B cell (primary cell): ENCODE results near the gene KCNQ1OT1. TPM values are rescaled to one million over a fixed set of nuclear protein-coding genes. Genes with fewer than 3 reads are reported as not detected.

Experiments used
- ATAC-seq: fragments of 200-7000 bp; cut with Tn5 transposase; one replicate; pipeline ENCODE4 v1.10.0; 2021; ENCODE audit warnings: low read depth, mild to moderate bottlenecking, moderate number of reproducible peaks, moderate library complexity
- CTCF ChIA-PET: fragments of 350-600 bp; sonication (Branson Sonifier 250); formaldehyde crosslinking; loops from one replicate; lab custom pipeline; 2021; ENCODE audit warnings: antibody characterized with exemption, inconsistent platforms; lab: Charles Lee
- POLR2A ChIA-PET: fragments of 350-600 bp; sonication (Branson Sonifier 250); formaldehyde crosslinking; loops from one replicate; lab custom pipeline; 2021; ENCODE audit warnings: antibody characterized with exemption; lab: Charles Lee
- DNase-seq: peaks from one replicate; pipeline ENCODE4 v3.0.0; 2013
- H2AFZ ChIP-seq: 2 replicates; pipeline ENCODE4 v1.6.1; 2012; ENCODE audit warnings: mild to moderate bottlenecking, low read depth, low read length; ENCODE audit not compliant: insufficient read depth, poor library complexity, severe bottlenecking
- H3K27ac ChIP-seq, 2 donors: 1 replicate in 1 of 2; 2 replicates in 1 of 2; pipeline ENCODE4 v1.5.1; 2012 to 2013; ENCODE audit warnings: low read length in 2 of 2, mild to moderate bottlenecking in 2 of 2, moderate library complexity in 1 of 2
- H3K27me3 ChIP-seq, 4 experiments: fragments of 200-600 bp in 1 of 4; sonication (generic) in 1 of 4; replicated peaks in 1 of 4; 1 replicate in 2 of 4; 2 replicates in 2 of 4; pipeline versions ENCODE4 v1.6.1 to v1.7.0; 2013 to 2016; ENCODE audit warnings: low read length in 3 of 4, mild to moderate bottlenecking in 2 of 4, mixed read lengths in 1 of 4, moderate library complexity in 1 of 4; ENCODE audit not compliant: insufficient read depth in 4 of 4, control insufficient read depth in 3 of 4; ENCODE audit errors: control extremely low read depth in 1 of 4
- H3K36me3 ChIP-seq, 2 experiments: replicated peaks in 1 of 2; 1 replicate in 1 of 2; 2 replicates in 1 of 2; pipeline versions ENCODE4 v1.6.1 to v1.7.1; 2013; ENCODE audit warnings: low read length in 1 of 2; ENCODE audit not compliant: insufficient read depth in 2 of 2, control insufficient read depth in 1 of 2; ENCODE audit errors: control extremely low read depth in 1 of 2, extremely low read depth in 1 of 2
- H3K4me1 ChIP-seq, 2 donors: fragments of 200-600 bp in 1 of 2; sonication (generic) in 1 of 2; 1 replicate in 1 of 2; 2 replicates in 1 of 2; pipeline versions ENCODE4 v1.5.1 to v1.6.1; 2013 to 2017; ENCODE audit warnings: low read length in 2 of 2; ENCODE audit not compliant: control insufficient read depth in 2 of 2, insufficient read depth in 2 of 2
- H3K4me2 ChIP-seq: replicated peaks from 2 replicates; pipeline ENCODE3; 2012; ENCODE audit warnings: mild to moderate bottlenecking, low read depth, low read length; ENCODE audit not compliant: poor library complexity, severe bottlenecking
- H3K4me3 ChIP-seq, 5 experiments: fragments of 200-600 bp in 1 of 5; sonication (generic) in 1 of 5; 1 replicate in 3 of 5; 2 replicates in 2 of 5; pipeline versions ENCODE4 v1.5.1 to v1.7.0; 2011 to 2016; ENCODE audit warnings: low read length in 4 of 5, mild to moderate bottlenecking in 4 of 5, low read depth in 2 of 5, control low read depth in 1 of 5, moderate library complexity in 1 of 5; ENCODE audit not compliant: insufficient read depth in 1 of 5; ENCODE audit errors: control extremely low read depth in 1 of 5, extremely low read depth in 1 of 5
- H3K79me2 ChIP-seq: fragments of 200-600 bp; sonication (generic); one replicate; pipeline ENCODE4 v1.6.0; 2016; ENCODE audit warnings: low read length; ENCODE audit not compliant: control insufficient read depth, insufficient read depth
- H3K9ac ChIP-seq: fragments of 200-600 bp; sonication (generic); 2 replicates; pipeline ENCODE4 v1.6.1; 2017; ENCODE audit warnings: mild to moderate bottlenecking, low read length, moderate library complexity
- H3K9me3 ChIP-seq, 3 donors: one replicate each; pipeline versions ENCODE4 v1.6.1 to v1.7.1; 2013; ENCODE audit warnings: low read length in 2 of 3; ENCODE audit not compliant: control insufficient read depth in 2 of 3, insufficient read depth in 1 of 3; ENCODE audit errors: control extremely low read depth in 1 of 3
- H4K20me1 ChIP-seq: 2 replicates; pipeline ENCODE4 v1.6.0; 2012; ENCODE audit warnings: mild to moderate bottlenecking, low read length; ENCODE audit not compliant: insufficient read depth, control insufficient read depth, poor library complexity, severe bottlenecking
- H3K27ac Mint-ChIP-seq: one replicate; pipeline ENCODE4 v1.8.0; 2021; ENCODE audit warnings: mixed read lengths
- H3K27me3 Mint-ChIP-seq: one replicate; pipeline ENCODE4 v1.8.0; 2021; ENCODE audit warnings: mixed read lengths
- H3K4me1 Mint-ChIP-seq: one replicate; pipeline ENCODE4 v1.8.0; 2021; ENCODE audit warnings: mixed read lengths
- H3K4me3 Mint-ChIP-seq: one replicate; pipeline ENCODE4 v1.8.0; 2021; ENCODE audit warnings: mixed read lengths
- H3K9me3 Mint-ChIP-seq: one replicate; pipeline ENCODE4 v1.8.0; 2022; ENCODE audit warnings: mixed read lengths; ENCODE audit not compliant: insufficient read depth
- EZH2 ChIP-seq: IDR thresholded peaks from 2 replicates; pipeline ENCODE4 v1.6.1; 2012; ENCODE audit warnings: borderline replicate concordance, low read depth, mild to moderate bottlenecking, moderate library complexity, low read length; ENCODE audit not compliant: insufficient read depth, poor library complexity, severe bottlenecking
- WGBS: methylation state at CpG from one replicate; pipeline ENCODE4 v1.1.5; 2013; ENCODE audit warnings: missing lambda C conversion rate; ENCODE audit not compliant: insufficient coverage; 5-methylcytosine and 5-hydroxymethylcytosine counted together
- intact Hi-C: fragments of 100-400 bp; cut with micrococcal nuclease; formaldehyde crosslinking; loops from one replicate; pipeline ENCODE4 v1.10.0; 2022
- polyA plus RNA-seq: library from polyadenylated mRNA; depleted of rRNA; stranded (reverse); fragments of >200 nt; gene quantifications from 2 replicates; pipeline ENCODE4 v1.2.3, GENCODE V29; 2012
- total RNA-seq, 2 donors: library from RNA; stranded (reverse); fragments of 120-200 nt in 1 of 2; gene quantifications; 1 replicate in 1 of 2; 2 replicates in 1 of 2; pipeline versions ENCODE4 v1.2.3 to v1.2.4, GENCODE V29; 2013 to 2022
- TF ChIP-seq, protein P1 (sequence below): fragments of 200-600 bp; IDR thresholded peaks from one replicate; pipeline ENCODE4 v1.8.0; 2022; ENCODE audit warnings: antibody characterized with exemption, mild to moderate bottlenecking

The KCNQ1OT1 gene
- total and polyA plus RNA-seq, 2 donors (not counting 1 experiment from before 2014, with no cell fraction given), result 0.03 to 0.89 TPM

DNA sequence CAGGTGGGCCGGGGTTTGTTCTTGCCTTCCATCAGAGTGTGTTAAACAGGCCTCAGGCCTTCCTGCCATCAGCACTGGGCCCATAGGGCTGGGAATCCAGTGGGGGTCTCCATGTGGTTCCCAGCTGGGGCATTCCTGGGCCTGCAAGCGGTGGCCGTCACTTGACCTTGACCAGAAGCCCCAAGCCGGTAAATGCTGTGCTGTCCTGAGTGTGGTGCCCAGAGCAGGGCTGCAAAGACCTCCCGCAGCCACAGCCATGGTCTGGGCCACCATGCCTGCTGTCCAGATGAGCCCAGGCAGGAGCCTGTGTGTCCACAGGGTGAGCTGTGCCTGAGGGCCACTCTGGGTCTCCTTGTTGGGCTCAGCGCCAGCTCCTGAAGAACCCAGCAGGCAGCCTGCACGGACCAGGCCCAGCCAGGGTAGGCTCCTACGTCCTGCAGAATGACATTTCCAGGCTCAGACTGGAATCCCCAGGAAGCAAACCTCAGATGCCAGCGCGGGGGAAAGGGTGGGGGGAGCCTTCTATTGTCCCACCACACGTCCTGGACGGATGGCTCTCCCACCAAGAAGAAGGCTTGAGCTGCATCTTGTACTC lies 117.3 kb downstream of the KCNQ1OT1 start:
- Histone ChIP-seq H3K27me3 (no peaks in the 10 kb centered on the region), H3K4me1 (no peaks in the 10 kb centered on the region), H4K20me1 (no peaks in the 10 kb centered on the region), H3K4me3 (no peak overlapping the region), H3K36me3 (peaks cover 0 to 7% of the 10 kb centered on the region in 2 experiments), H2AFZ (no peak overlapping the region), H3K9me3 (no peaks in the 10 kb centered on the region), H3K4me2 (no peak overlapping the region), H3K79me2 (no peaks in the 10 kb centered on the region), H3K27ac (no peak overlapping the region), H3K9ac (no peak overlapping the region)
- POLR2A ChIA-PET, result no interaction called here
- no peak for DNase-seq
- Mint-ChIP-seq H3K4me1 (no peaks in the 10 kb centered on the region), H3K9me3 (no peaks in the 10 kb centered on the region), H3K27me3 (no peaks in the 10 kb centered on the region), H3K27ac (no peak overlapping the region), H3K4me3 (no peak overlapping the region)
- CTCF ChIA-PET, result no interaction called here
- WGBS, result 90% methylated on average over 10 of the region's 12 CpGs
- TF ChIP-seq, protein P1, sequence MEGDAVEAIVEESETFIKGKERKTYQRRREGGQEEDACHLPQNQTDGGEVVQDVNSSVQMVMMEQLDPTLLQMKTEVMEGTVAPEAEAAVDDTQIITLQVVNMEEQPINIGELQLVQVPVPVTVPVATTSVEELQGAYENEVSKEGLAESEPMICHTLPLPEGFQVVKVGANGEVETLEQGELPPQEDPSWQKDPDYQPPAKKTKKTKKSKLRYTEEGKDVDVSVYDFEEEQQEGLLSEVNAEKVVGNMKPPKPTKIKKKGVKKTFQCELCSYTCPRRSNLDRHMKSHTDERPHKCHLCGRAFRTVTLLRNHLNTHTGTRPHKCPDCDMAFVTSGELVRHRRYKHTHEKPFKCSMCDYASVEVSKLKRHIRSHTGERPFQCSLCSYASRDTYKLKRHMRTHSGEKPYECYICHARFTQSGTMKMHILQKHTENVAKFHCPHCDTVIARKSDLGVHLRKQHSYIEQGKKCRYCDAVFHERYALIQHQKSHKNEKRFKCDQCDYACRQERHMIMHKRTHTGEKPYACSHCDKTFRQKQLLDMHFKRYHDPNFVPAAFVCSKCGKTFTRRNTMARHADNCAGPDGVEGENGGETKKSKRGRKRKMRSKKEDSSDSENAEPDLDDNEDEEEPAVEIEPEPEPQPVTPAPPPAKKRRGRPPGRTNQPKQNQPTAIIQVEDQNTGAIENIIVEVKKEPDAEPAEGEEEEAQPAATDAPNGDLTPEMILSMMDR, result no peak
- no peak for TF ChIP-seq EZH2
- no peak for ATAC-seq
- intact Hi-C loops, result no loop called here

DNA sequence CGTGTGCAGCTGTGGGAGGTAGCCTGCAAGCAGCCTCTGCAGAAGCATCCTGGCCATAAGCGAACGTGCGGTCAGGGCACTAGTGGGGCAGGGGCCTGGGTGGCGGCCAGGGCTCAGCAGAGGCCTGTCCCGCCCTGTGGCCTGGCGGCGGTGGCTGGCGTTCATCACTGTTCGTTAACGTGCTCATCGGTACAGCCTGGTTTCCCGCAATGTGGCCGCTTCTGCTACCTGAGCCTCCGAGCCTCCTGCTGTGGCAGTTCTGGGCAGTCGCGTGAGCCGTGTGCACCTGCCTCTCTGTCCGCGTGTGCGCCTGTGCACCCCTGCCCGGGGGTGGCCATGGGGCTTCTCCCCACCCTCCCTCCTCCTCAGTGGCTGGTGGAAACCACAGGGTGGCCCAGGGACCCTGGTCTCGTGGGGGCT lies 117.9 kb downstream of the KCNQ1OT1 start:
- no peaks in the 10 kb centered on the region for H3K4me1 ChIP-seq
- H2AFZ ChIP-seq, result no peak overlapping the region
- ChIA-PET CTCF (no interaction called here), POLR2A (no interaction called here)
- DNase-seq (no peak), ATAC-seq (no peak)
- no peak for TF ChIP-seq EZH2
- TF ChIP-seq, protein P1, result no peak
- no peak overlapping the region for H3K4me2 ChIP-seq
- no peaks in the 10 kb centered on the region for H3K9me3 ChIP-seq
- no peak overlapping the region for H3K9ac ChIP-seq
- Mint-ChIP-seq H3K27me3 (no peaks in the 10 kb centered on the region), H3K4me3 (no peak overlapping the region), H3K9me3 (no peaks in the 10 kb centered on the region), H3K4me1 (no peaks in the 10 kb centered on the region), H3K27ac (no peak overlapping the region)
- intact Hi-C loops, result no loop called here
- no peak overlapping the region for H3K4me3 ChIP-seq
- H3K27me3 ChIP-seq, result no peaks in the 10 kb centered on the region
- peaks cover 0 to 10% of the 10 kb centered on the region in 2 experiments for H3K36me3 ChIP-seq
- H3K79me2 ChIP-seq, result no peaks in the 10 kb centered on the region
- WGBS, result 93% methylated on average over 23 of the region's 23 CpGs
- no peak overlapping the region for H3K27ac ChIP-seq
- no peaks in the 10 kb centered on the region for H4K20me1 ChIP-seq
